ENCODE data around the gene ANO1.

DNA sequence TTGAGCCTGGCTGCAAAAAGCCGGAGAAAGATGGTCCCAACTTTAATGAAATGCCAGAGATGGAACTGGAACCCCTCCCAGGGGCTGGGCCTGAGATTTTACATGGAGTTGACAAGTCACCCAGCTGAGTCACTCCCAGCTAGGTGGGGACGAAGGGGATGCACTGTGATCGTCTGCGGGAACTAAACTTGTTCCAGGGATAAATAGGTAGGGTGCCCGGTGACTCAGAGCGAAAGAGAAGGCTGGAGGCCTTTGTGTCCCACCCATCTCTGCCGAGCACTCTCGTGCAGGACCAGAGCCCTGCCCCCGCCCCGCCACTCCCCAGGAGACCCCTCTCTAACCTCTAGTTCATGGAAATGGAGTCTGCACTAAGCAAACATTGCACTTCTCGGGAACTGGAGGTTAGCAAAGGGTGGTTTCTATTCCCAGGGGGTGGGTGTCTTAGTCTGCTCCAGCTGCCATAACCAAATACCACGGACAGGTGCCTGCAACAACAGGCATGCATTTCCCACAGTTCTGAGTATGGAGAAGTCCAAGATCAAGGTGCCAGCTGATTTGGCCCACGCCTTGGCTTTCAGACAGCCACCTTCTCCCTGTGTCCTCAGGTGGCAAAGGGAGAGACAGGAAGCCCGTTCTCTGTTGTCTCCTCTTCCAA, 64.2 kb downstream of the ANO1 start:
- TF ChIP-seq EP300 (IDR thresholded peaks at IDR 0.05; ENCODE audit: borderline replicate concordance) (no peak), CEBPB (IDR thresholded peaks at IDR 0.05) (no peak), EGR1 (IDR thresholded peaks at IDR 0.05) (no peak), RAD21 (IDR thresholded peaks at IDR 0.05; ENCODE audit: low read depth) (no peak), TEAD4 (IDR thresholded peaks at IDR 0.05) (no peak), NFIC (IDR thresholded peaks at IDR 0.05) (no peak), TCF12 (IDR thresholded peaks at IDR 0.05; ENCODE audit: low read depth) (no peak), TAF1 (IDR thresholded peaks at IDR 0.05; ENCODE audit: low read depth) (no peak), YY1 (IDR thresholded peaks at IDR 0.05; ENCODE audit: low read depth) (no peak)
- TF ChIP-seq, protein P1, sequence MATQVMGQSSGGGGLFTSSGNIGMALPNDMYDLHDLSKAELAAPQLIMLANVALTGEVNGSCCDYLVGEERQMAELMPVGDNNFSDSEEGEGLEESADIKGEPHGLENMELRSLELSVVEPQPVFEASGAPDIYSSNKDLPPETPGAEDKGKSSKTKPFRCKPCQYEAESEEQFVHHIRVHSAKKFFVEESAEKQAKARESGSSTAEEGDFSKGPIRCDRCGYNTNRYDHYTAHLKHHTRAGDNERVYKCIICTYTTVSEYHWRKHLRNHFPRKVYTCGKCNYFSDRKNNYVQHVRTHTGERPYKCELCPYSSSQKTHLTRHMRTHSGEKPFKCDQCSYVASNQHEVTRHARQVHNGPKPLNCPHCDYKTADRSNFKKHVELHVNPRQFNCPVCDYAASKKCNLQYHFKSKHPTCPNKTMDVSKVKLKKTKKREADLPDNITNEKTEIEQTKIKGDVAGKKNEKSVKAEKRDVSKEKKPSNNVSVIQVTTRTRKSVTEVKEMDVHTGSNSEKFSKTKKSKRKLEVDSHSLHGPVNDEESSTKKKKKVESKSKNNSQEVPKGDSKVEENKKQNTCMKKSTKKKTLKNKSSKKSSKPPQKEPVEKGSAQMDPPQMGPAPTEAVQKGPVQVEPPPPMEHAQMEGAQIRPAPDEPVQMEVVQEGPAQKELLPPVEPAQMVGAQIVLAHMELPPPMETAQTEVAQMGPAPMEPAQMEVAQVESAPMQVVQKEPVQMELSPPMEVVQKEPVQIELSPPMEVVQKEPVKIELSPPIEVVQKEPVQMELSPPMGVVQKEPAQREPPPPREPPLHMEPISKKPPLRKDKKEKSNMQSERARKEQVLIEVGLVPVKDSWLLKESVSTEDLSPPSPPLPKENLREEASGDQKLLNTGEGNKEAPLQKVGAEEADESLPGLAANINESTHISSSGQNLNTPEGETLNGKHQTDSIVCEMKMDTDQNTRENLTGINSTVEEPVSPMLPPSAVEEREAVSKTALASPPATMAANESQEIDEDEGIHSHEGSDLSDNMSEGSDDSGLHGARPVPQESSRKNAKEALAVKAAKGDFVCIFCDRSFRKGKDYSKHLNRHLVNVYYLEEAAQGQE (IDR thresholded peaks at IDR 0.05; ENCODE audit: low read depth) = no peak
- TF ChIP-seq, protein P2, sequence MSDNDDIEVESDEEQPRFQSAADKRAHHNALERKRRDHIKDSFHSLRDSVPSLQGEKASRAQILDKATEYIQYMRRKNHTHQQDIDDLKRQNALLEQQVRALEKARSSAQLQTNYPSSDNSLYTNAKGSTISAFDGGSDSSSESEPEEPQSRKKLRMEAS (IDR thresholded peaks at IDR 0.05) = no peak

Measured in Ishikawa (cell line).